RWPE1 (cell line): Measurements from ENCODE around the gene MED9.

Experiments used
- CTCF ChIA-PET: fragments of 350-600 bp; sonication (Branson Sonifier 250); formaldehyde crosslinking; extraction: SDS; loops from one replicate; lab custom pipeline; 2021; lab: Yijun Ruan, JAX
- POLR2A ChIA-PET: fragments of 400-600 bp; formaldehyde crosslinking; extraction: SDS; loops from one replicate; lab custom pipeline; 2020; ENCODE audit warnings: antibody characterized with exemption; ENCODE audit not compliant: low non-redundant PET; lab: Yijun Ruan, JAX
- DNase-seq: peaks from one replicate; pipeline ENCODE4 v3.0.0; 2012; ENCODE audit warnings: low spot score
- H3K27ac ChIP-seq: fragments of 450-650 bp; 2 replicates; pipeline ENCODE4 v1.5.1; 2017
- CTCF ChIP-seq: fragments of 450-650 bp; conservative IDR thresholded peaks from 2 replicates; pipeline ENCODE4 v1.5.1; 2017; ENCODE audit warnings: low read depth, mild to moderate bottlenecking

Gene MED9

GRCh38 chr17:17505610-17506171, 28.9 kb downstream of the MED9 start:
- DNase-seq: no peak
- TF ChIP-seq CTCF: no peak
- no peak overlapping the region for H3K27ac ChIP-seq
- POLR2A ChIA-PET: no interaction called here
- CTCF ChIA-PET: interaction anchor here (0.6 to 1.0 kb wide), 3 partner anchors 9 to 152 kb away, joined by 3 to 5 read pairs (median 3); no protein-coding TSS in a partner anchor

- no peak overlapping the region for H3K27ac ChIP-seq
- ChIA-PET POLR2A (no interaction called here), CTCF (interaction anchor here (0.8 to 1.1 kb wide), 2 partner anchors 9 to 10 kb away, joined by 3 to 5 read pairs; no protein-coding TSS in a partner anchor)
- TF ChIP-seq CTCF: no peak
- DNase-seq: no peak
Observed at GRCh38 chr17:17506181-17506741, 29.5 kb downstream of the MED9 start.

- ChIA-PET POLR2A (no interaction called here), CTCF (interaction anchor here (0.7 to 1.1 kb wide), 3 partner anchors 10 to 538 kb away, joined by 4 to 5 read pairs (median 5); no protein-coding TSS in a partner anchor)
- no peak for DNase-seq
- no peak overlapping the region for H3K27ac ChIP-seq
- TF ChIP-seq CTCF: no peak
Observed at GRCh38 chr17:17506893-17507464, 30.2 kb downstream of the MED9 start.

- TF ChIP-seq CTCF: no peak
- no peak overlapping the region for H3K27ac ChIP-seq
- CTCF ChIA-PET: interaction anchor here (0.7 to 1.1 kb wide), 3 partner anchors 10 to 539 kb away, joined by 4 to 5 read pairs (median 5); no protein-coding TSS in a partner anchor
- POLR2A ChIA-PET: no interaction called here
- no peak for DNase-seq
Observed at GRCh38 chr17:17507465-17508011, 30.7 kb downstream of the MED9 start.

GRCh38 chr17:17508019-17508535, 31.3 kb downstream of the MED9 start:
- no peak for TF ChIP-seq CTCF
- ChIA-PET POLR2A (no interaction called here), CTCF (interaction anchor here (0.7 kb wide), 1 partner anchor 539 kb away, joined by 4 read pairs; no protein-coding TSS in a partner anchor)

More at GRCh38 chr17:17508019-17508535, 31.3 kb downstream of the MED9 start:
- no peak for DNase-seq
- H3K27ac ChIP-seq: no peak overlapping the region
